K562 treated with DMSO at 1 percent for 24 hours (cell line): ENCODE results near the gene RNF175. TPM values are rescaled to one million over a fixed set of nuclear protein-coding genes. Genes with fewer than 3 reads are reported as not detected.

Experiments
- total RNA-seq: library from RNA; unstranded; fragments of 300-600 nt; gene quantifications from 2 replicates; pipeline ENCODE4 v1.2.3, GENCODE V29; 2022; ENCODE audit warnings: low read depth; ENCODE audit not compliant: insufficient read depth

RNF175 gene
- not detected in 2 replicates for total RNA-seq

DNA sequence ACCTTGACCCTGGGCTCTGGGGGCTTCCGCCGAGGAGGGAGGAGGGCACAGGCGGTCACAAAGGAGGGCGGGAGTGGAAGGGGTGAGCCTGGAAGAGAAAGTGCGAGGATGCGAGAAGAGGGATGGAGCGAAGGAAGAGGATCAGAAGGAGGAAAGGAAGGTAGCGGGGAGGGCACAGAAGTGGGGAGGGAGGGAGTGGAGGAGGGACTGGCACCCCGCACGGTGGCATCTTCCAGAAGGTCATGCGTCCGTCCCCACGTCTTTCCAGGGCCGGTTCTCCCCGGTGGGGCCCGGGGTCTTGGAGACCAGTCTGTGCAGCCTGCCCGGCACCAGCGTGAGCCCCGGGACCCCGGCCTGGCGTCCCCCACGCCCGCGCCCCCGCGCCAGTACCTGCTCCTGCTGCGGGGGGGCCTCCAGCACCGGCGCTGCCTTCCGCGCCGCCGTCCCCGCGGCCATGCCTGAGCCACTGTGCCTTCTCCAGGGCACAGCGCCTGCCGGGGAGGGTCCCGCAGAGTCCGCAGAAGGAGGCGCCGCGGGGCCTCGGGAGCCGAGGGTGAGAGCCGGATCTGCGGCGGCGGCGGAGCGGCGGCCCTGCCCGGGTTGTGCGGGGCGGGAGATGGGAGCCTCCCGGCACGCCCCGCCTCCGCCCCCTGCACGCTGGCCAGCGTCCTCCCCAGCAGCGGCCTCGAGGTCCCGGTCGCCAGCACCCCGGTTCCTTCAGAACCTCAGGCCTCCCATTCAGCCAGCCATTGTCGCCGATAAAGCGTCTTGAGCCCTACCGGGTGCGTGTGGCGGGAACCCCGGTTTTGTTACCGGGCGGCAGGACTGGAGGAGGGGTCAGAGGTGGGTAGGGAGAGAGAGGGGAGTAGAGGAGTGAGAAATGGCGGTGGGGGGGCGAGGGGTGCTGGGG, at the start of gene RNF175:
Gene RNF175 (minus strand): TSS at position 618 of the 910 bp plus-strand sequence. CDS start 162 bp downstream, at position 456.

DNA sequence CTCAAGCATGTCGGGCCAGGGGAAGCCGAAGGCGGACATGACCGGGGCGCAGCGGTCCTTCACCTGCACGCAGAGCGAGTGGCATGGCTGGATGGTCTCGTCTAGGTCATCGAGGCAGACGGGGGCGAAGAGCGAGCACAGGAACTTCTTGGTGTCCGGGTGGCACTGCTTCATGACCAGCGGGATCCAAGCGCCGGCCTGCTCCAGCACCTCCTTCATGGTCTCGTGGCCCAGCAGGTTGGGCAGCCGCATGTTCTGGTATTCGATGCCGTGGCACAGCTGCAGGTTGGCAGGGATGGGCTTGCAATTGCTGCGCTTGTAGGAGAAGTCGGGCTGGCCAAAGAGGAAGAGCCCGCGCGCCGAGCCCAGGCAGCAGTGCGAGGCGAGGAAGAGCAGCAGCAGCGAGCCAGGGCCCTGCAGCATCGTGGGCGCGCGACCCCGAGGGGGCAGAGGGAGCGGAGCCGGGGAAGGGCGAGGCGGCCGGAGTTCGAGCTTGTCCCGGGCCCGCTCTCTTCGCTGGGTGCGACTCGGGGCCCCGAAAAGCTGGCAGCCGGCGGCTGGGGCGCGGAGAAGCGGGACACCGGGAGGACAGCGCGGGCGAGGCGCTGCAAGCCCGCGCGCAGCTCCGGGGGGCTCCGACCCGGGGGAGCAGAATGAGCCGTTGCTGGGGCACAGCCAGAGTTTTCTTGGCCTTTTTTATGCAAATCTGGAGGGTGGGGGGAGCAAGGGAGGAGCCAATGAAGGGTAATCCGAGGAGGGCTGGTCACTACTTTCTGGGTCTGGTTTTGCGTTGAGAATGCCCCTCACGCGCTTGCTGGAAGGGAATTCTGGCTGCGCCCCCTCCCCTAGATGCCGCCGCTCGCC, 28.8 kb upstream of the RNF175 start, which contains the start of gene SFRP2:
Gene SFRP2 (minus strand): TSS at position 671 of the 864 bp plus-strand sequence. CDS start 248 bp downstream, at position 423.

DNA sequence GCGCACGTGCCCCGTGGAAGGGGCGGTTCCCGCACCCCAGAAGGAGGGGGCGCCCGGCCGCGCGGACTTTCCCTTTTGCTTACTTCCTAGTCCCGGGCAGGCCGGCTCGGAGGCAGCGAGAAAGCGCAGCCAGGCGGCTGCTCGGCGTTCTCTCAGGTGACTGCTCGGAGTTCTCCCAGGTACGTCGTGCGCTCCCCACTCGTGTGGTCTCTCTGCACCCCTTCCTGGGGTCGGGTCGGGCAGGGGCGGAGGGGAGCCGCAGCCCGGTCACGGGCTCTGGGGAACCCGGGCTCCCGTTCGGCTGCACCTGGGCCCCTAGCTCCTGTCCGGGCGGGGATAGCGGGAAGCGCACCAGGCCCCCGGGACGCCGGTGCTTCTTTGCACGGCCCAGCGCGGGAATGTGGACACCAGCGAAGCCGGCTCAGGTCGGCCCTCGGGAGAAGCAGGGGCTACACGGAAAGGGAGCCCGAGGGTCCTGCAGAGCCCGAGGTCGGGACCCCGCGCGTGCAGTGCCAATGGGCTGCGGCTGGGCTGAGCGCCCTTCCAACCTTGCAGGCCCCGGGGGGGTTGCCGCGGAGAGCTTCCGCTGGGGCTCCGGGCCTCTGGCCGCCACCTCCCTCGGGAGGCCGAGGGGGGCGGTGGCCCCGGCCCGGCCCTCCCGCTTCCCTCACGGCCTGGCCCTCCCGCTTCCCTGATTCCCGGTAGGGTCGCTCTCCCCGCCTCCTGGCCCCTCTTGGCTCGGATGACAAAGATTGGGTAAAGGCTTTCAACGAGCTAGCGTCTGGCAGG, 75.4 kb downstream of the RNF175 start, which contains the start of gene TLR2:
Gene TLR2 (plus strand): TSS at position 99 of the 789 bp plus-strand sequence. CDS start 18,628 bp downstream, outside the sequence.

Other genes starting within 250 kb of the RNF175 start
- gene TLR2, start 75.7 kb downstream of the RNF175 start, total RNA-seq: not detected in 2 replicates
- gene SFRP2, start 29.1 kb upstream of the RNF175 start, total RNA-seq: not detected in 2 replicates